H4 (cell line): Measurements from ENCODE around the gene EFHC2. TPM values are rescaled to one million over a fixed set of nuclear protein-coding genes. Genes with fewer than 3 reads are reported as not detected.

Source experiments
- DNase-seq: peaks from one replicate; pipeline ENCODE4 v3.0.0-alpha.2; 2015; ENCODE audit warnings: low spot score
- total RNA-seq: library from RNA; depleted of rRNA; stranded (reverse); fragments of >200 nt; shearing (Covaris generic); gene quantifications from 2 replicates; pipeline ENCODE4 v1.2.3, GENCODE V29; 2014; rRNA removed

The EFHC2 gene
- total RNA-seq, 1 experiment from 2014 or later: not detected

GRCh38 chrX:44152852-44153251 lies 190.6 kb downstream of the EFHC2 start:
- DNase-seq: no peak

DNA sequence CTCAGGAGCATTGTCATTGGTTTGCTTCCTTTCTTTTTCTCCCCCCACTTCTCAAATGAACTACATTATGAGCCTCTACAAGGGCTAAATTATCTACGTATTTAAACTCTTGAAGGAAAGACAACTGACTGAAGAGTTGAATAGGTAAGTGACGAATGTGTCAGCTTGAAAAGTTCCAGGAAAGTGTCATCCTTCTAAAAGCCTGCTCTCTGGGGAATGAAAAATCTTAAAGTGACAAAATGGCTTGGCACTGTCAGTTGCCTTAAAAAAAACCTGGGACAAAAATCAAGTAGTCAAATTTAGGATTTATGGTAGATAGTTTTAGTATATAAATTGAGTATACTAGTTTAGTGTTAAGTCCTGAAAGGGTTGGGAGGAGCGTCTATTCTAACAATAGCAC lies 196.3 kb downstream of the EFHC2 start:
- no peak for DNase-seq

GRCh38 chrX:44144177-44144945 lies 199.1 kb downstream of the EFHC2 start:
- no peak for DNase-seq

- no peak for DNase-seq
Measured at GRCh38 chrX:44143061-44143602, 200.3 kb downstream of the EFHC2 start.

GRCh38 chrX:44130189-44130588 lies 213.3 kb downstream of the EFHC2 start:
- DNase-seq: no peak

DNA sequence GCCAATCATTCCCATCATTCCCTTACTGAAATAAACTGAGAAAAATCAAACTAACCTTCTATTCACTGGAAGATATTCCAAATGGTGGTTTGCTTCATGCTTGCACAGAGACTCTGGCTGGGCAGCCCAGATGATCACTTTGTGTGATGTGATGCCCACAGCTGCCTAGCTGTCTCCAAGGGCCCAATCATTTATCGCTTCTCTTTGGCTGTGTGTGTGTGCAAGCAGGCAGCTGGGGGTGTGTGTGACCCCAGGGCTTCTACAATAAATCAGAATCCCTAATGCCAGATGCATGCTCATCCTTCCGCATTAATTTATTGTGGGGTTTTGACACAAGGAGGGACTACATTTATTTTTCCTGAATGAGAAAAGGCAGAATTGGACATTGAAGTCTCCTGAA lies 230.1 kb downstream of the EFHC2 start:
- no peak for DNase-seq

DNA sequence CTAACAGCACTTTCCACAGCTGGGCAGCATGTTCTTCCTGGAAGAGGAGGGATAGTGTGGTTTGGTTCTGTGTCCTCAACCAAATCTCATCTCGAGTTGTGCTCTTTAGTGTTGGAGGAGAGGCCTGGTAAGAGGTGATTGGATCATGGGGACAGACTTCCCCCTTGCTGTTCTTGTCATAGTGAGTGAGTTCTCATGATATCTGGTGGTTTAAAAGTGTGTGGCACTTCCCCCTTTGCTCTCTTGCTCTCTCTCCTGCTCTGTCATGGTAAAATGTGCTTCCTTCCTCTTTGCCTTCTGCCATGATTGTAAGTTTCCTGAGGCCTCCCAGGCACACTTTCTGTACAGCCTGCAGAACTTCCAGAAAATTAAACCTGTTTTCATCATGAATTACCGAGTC lies 236.6 kb downstream of the EFHC2 start:
- DNase-seq: no peak

DNA sequence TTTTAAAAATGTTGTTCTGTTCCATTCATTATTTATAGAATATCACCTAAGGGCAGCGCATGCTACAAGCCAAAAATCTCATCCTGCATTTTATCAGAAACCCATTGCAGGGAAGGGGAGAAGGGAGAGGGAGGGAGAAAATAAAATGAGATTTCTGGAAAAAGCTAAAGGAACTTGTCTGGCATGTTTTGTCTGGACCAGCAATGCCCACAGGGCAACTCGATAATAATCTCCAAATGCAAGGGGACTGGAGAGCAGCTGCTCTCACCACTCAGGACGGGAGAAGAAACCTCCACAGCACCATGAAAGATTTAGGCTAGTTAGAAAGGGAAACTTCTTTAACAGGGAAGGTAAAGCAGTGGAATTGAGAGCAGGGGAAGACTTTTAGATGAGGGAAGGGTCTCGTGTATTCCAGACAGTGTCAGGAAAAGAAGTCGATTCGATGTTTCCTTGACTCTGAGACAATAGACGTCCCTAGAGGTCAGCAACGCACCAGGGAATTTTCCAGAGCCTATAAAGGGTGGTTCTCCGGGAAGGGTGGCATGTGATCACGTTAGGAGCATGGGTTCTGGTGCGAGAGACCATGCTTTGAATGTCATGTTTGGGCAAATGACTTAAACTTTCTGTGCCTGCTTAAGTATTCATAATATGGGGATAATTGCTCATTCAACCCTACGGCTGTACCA lies 238.1 kb downstream of the EFHC2 start:
- no peak for DNase-seq

DNA sequence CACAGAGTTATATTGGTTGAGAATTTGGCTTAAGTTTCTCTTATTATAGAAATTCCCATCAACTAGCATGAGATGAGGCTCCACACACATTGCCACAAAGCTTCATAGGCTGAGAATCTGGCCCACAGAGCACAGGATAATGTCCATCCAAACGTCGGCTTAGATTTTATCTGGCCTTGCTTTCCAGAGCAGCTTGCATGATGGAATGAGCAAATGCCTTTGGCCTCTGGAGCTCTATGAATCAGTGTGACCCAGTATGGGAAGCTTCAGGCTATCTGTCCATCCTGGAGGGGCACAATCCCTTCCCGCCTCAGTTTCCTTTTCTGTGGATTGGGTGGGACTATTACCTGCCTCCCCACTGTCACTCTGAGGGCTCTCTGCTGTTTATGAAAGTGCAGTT lies 238.8 kb downstream of the EFHC2 start:
- DNase-seq: no peak

GRCh38 chrX:44101281-44101680 lies 242.2 kb downstream of the EFHC2 start:
- DNase-seq: no peak

DNA sequence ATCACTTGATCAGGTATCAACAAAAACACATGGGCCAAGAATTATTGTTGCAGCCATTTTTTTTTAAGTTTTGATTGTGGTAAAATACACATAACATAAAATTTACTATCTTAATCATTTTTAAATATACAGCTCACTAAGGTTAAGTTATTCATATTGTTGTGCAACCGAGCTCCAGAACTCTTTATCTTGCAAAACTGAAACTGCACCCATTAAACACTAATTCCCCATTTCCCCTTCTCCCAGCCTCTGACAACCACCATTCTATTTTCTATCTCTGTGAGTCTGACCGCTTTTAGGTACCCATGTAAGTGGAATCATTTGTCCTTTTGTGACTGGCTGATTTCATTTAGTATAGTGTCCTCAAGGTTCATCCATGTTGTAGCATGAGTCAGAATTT lies 244.1 kb downstream of the EFHC2 start:
- DNase-seq: no peak

Other genes with a start within 250 kb of the EFHC2 start
- 31.9 and 32.4 TPM in 2 replicates for gene FUNDC1, start 199.2 kb upstream of the EFHC2 start, total RNA-seq